GM12878 (cell line): ENCODE data around the gene TMEM179B. TPM values are rescaled to one million over a fixed set of nuclear protein-coding genes. Genes with fewer than 3 reads are reported as not detected.

Experiments
- BRCA1 ChIP-seq: IDR thresholded peaks from 2 replicates; pipeline ENCODE4 v1.6.1; 2011; ENCODE audit warnings: low read depth, low read length, improper control_type of control experiment
- CBFB ChIP-seq: IDR thresholded peaks from 2 replicates; pipeline ENCODE4 v1.6.1; 2016; ENCODE audit warnings: antibody characterized with exemption, low read depth
- CBX3 ChIP-seq: fragments of 200-600 bp; sonication (generic); IDR thresholded peaks from 2 replicates; pipeline ENCODE4 v1.6.1; 2016; ENCODE audit warnings: low read depth, borderline replicate concordance
- CREB1 ChIP-seq: IDR thresholded peaks from 2 replicates; pipeline ENCODE4 v1.6.1; 2012; ENCODE audit warnings: low read depth, mild to moderate bottlenecking, inconsistent platforms
- E2F4 ChIP-seq: IDR thresholded peaks from 2 replicates; pipeline ENCODE4 v1.6.1; 2012; ENCODE audit warnings: low read depth, low read length, improper control_type of control experiment
- EED ChIP-seq: sonication (generic); IDR thresholded peaks from 2 replicates; pipeline ENCODE4 v1.6.1; 2016; ENCODE audit warnings: antibody characterized with exemption, low read depth
- GATAD2B ChIP-seq: fragments of 450-650 bp; conservative IDR thresholded peaks from 2 replicates; pipeline ENCODE4 v1.6.1; 2017; ENCODE audit warnings: low read depth, mild to moderate bottlenecking, moderate library complexity
- MLLT1 ChIP-seq: fragments of 450-650 bp; IDR thresholded peaks from 2 replicates; pipeline ENCODE4 v1.6.1; 2016; ENCODE audit warnings: mild to moderate bottlenecking
- MYC ChIP-seq: IDR thresholded peaks from 2 replicates; pipeline ENCODE4 v1.6.1; 2011; ENCODE audit warnings: mild to moderate bottlenecking, low read length, moderate library complexity, inconsistent platforms; ENCODE audit not compliant: insufficient read depth, insufficient replicate concordance, insufficient read length, severe bottlenecking
- POLR2A ChIP-seq: IDR thresholded peaks from 2 replicates; pipeline ENCODE4 v1.6.1; 2011; ENCODE audit warnings: low read depth, mild to moderate bottlenecking, low read length
- SMC3 ChIP-seq: IDR thresholded peaks from 2 replicates; pipeline ENCODE4 v1.6.1; 2011; ENCODE audit warnings: low read length, improper control_type of control experiment, borderline replicate concordance
- SRF ChIP-seq, 2 experiments: IDR thresholded peaks; 2 replicates each; pipeline ENCODE4 v1.6.1; 2011; ENCODE audit warnings: low read depth in 2 of 2, low read length in 2 of 2, mild to moderate bottlenecking in 1 of 2, moderate library complexity in 1 of 2
- USF1 ChIP-seq: IDR thresholded peaks from 2 replicates; pipeline ENCODE4 v1.6.1; 2011; ENCODE audit warnings: borderline replicate concordance, low read depth, mild to moderate bottlenecking, moderate library complexity, mixed read lengths, low read length; ENCODE audit not compliant: insufficient read depth; ENCODE audit errors: extremely low read length
- WRNIP1 ChIP-seq: IDR thresholded peaks from 2 replicates; pipeline ENCODE4 v1.6.1; 2011; ENCODE audit warnings: low read depth, low read length, improper control_type of control experiment, borderline replicate concordance
- ZNF622 ChIP-seq: fragments of 450-650 bp; IDR thresholded peaks from 2 replicates; pipeline ENCODE4 v1.6.1; 2017; ENCODE audit warnings: mild to moderate bottlenecking, inconsistent platforms
- polyA plus RNA-seq, 11 experiments: library from polyadenylated mRNA; depleted of rRNA in 4 of 11; unstranded in 6 of 11; stranded (reverse) in 5 of 11; fragments of >200 nt; fragmentation: Nextera tagmentation in 4 of 11; fragmentation: Illumina TruSeq in 1 of 11; extraction: Ambion mirVana in 4 of 11; extraction: Trizol in 1 of 11; gene quantifications; 1 replicate in 1 of 11; 2 replicates in 10 of 11; pipeline versions ENCODE4 v1.2.1 to v1.2.3, GENCODE V29; 2011 to 2016; ENCODE audit warnings: inconsistent platforms in 2 of 11, missing spikeins in 2 of 11, low read depth in 1 of 11
- total RNA-seq, 4 experiments: library from RNA; depleted of rRNA in 3 of 4; stranded (reverse); fragments of >200 nt in 3 of 4; fragmentation: Illumina TruSeq in 1 of 4; extraction: Trizol in 1 of 4; gene quantifications; 2 replicates each; pipeline versions ENCODE4 v1.2.1 to v1.2.3, GENCODE V29; 2013 to 2021
- TF ChIP-seq, protein P1 (sequence below): fragments of 450-650 bp; IDR thresholded peaks from 2 replicates; pipeline ENCODE4 v1.6.1; 2014; ENCODE audit warnings: mild to moderate bottlenecking
- TF ChIP-seq, protein P2 (sequence below): fragments of 450-650 bp; formaldehyde crosslinking; IDR thresholded peaks from 2 replicates; pipeline ENCODE4 v1.5.0; 2022; ENCODE audit warnings: mild to moderate bottlenecking, missing genetic modification characterization
- TF ChIP-seq, protein P3 (sequence below): fragments of 450-650 bp; IDR thresholded peaks from 2 replicates; pipeline ENCODE4 v1.6.1; 2018; ENCODE audit warnings: borderline replicate concordance, mild to moderate bottlenecking; ENCODE audit not compliant: partially characterized antibody

TMEM179B gene
- total and polyA plus RNA-seq, 10 of the 15 experiments (the other 5 are each of a cell fraction or from before 2014, with no cell fraction given), result 21.7 to 82.4 (median 42.0) TPM

DNA sequence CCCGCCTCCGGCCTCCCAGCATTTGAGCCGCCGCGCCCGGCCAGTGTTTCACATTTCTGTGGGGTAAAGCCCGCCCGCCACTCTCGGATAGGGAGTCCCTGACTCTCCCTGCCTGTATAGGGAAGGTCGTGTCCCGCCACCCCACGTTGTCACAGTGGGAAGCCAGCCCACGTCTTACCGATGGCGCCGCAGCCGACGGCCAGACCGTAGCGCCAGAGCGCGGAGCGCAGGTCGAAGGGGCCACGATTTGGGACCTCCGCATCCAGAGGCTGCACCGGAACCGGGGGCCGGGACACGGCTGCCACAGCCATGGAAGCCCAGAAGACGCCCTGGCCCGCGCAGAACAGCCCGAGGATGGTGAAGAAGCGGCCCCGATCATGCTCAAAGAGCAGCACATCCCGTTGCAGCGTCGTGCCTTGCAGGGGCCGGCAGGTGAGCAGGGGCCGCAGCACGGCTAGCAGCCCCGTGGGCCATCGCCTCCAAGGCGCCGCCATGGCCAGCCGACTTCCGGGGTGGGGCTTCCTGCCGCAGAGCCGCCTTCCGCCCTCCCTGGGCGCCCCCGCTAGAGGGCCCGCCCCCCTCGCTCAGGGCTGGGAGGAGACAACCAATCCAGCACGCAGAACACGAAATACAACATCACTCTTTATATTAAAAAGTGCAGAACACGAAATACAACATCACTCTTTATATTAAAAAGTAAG, 4.4 kb downstream of the TMEM179B start, which contains the start of gene TMEM223 (continued):
- no peak for TF ChIP-seq USF1
- TF ChIP-seq, protein P1, sequence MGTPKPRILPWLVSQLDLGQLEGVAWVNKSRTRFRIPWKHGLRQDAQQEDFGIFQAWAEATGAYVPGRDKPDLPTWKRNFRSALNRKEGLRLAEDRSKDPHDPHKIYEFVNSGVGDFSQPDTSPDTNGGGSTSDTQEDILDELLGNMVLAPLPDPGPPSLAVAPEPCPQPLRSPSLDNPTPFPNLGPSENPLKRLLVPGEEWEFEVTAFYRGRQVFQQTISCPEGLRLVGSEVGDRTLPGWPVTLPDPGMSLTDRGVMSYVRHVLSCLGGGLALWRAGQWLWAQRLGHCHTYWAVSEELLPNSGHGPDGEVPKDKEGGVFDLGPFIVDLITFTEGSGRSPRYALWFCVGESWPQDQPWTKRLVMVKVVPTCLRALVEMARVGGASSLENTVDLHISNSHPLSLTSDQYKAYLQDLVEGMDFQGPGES, result no peak
- 0 out of 2 replicates have a peak, but pooled peaks have one; percentile 49 for TF ChIP-seq CBFB
- no peak for TF ChIP-seq SMC3
- peak; percentile 92 for TF ChIP-seq GATAD2B
- peak in 1 of 2 experiments; percentile 43; a peak in 1 of 4 replicates for TF ChIP-seq SRF (IDR thresholded peaks at IDR 0.05; ENCODE audit: low read depth in 2 of 2, low read length in 2 of 2)
- no peak for TF ChIP-seq WRNIP1
- TF ChIP-seq ZNF622, result no peak
- TF ChIP-seq POLR2A, result peak; percentile 98
- TF ChIP-seq BRCA1, result no peak
- TF ChIP-seq MYC, result peak; percentile 19
- TF ChIP-seq, protein P2, sequence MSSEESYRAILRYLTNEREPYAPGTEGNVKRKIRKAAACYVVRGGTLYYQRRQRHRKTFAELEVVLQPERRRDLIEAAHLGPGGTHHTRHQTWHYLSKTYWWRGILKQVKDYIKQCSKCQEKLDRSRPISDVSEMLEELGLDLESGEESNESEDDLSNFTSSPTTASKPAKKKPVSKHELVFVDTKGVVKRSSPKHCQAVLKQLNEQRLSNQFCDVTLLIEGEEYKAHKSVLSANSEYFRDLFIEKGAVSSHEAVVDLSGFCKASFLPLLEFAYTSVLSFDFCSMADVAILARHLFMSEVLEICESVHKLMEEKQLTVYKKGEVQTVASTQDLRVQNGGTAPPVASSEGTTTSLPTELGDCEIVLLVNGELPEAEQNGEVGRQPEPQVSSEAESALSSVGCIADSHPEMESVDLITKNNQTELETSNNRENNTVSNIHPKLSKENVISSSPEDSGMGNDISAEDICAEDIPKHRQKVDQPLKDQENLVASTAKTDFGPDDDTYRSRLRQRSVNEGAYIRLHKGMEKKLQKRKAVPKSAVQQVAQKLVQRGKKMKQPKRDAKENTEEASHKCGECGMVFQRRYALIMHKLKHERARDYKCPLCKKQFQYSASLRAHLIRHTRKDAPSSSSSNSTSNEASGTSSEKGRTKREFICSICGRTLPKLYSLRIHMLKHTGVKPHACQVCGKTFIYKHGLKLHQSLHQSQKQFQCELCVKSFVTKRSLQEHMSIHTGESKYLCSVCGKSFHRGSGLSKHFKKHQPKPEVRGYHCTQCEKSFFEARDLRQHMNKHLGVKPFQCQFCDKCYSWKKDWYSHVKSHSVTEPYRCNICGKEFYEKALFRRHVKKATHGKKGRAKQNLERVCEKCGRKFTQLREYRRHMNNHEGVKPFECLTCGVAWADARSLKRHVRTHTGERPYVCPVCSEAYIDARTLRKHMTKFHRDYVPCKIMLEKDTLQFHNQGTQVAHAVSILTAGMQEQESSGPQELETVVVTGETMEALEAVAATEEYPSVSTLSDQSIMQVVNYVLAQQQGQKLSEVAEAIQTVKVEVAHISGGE, result 0 out of 2 replicates have a peak, but pooled peaks have one; percentile 4
- TF ChIP-seq E2F4, result no peak
- TF ChIP-seq CBX3, result no peak
- 0 out of 2 replicates have a peak, but pooled peaks have one; percentile 7 for TF ChIP-seq MLLT1
- TF ChIP-seq EED, result 0 out of 2 replicates have a peak, but pooled peaks have one; percentile 12
- TF ChIP-seq CREB1, result no peak; the same call in none of the 2 replicates
- TF ChIP-seq, protein P3, sequence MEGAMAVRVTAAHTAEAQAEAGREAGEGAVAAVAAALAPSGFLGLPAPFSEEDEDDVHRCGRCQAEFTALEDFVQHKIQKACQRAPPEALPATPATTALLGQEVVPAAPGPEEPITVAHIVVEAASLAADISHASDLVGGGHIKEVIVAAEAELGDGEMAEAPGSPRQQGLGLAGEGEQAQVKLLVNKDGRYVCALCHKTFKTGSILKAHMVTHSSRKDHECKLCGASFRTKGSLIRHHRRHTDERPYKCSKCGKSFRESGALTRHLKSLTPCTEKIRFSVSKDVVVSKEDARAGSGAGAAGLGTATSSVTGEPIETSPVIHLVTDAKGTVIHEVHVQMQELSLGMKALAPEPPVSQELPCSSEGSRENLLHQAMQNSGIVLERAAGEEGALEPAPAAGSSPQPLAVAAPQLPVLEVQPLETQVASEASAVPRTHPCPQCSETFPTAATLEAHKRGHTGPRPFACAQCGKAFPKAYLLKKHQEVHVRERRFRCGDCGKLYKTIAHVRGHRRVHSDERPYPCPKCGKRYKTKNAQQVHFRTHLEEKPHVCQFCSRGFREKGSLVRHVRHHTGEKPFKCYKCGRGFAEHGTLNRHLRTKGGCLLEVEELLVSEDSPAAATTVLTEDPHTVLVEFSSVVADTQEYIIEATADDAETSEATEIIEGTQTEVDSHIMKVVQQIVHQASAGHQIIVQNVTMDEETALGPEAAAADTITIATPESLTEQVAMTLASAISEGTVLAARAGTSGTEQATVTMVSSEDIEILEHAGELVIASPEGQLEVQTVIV, result peak; percentile 52
